Cardiac fibroblast (primary cell): ENCODE measurements around the gene SLFN12L.

Source experiments
- DNase-seq, 2 donors: peaks; one replicate each; pipeline versions ENCODE4 v3.0.0 to v3.0.0-alpha.2; 2010; ENCODE audit warnings: low read depth in 2 of 2
- H3K4me3 ChIP-seq, 2 donors: replicated peaks in 1 of 2; 1 replicate in 1 of 2; 2 replicates in 1 of 2; pipeline ENCODE4 v1.5.1; 2011; ENCODE audit warnings: low read depth in 2 of 2, low read length in 2 of 2, mild to moderate bottlenecking in 2 of 2, moderate library complexity in 1 of 2
- CTCF ChIP-seq: IDR thresholded peaks from one replicate; pipeline ENCODE4 v1.5.1; 2011; ENCODE audit warnings: low read depth, mild to moderate bottlenecking, low read length, inconsistent platforms

The SLFN12L gene

GRCh38 chr17:35499548-35499947 lies 37.9 kb downstream of the SLFN12L start:
- no peak for DNase-seq
- no peak overlapping the region for H3K4me3 ChIP-seq
- TF ChIP-seq CTCF: no peak

GRCh38 chr17:35498448-35499178 lies 38.9 kb downstream of the SLFN12L start:
- DNase-seq: no peak
- TF ChIP-seq CTCF: no peak
- H3K4me3 ChIP-seq: no peak overlapping the region

GRCh38 chr17:35496451-35497290 lies 40.8 kb downstream of the SLFN12L start:
- TF ChIP-seq CTCF: no peak
- DNase-seq: no peak
- no peak overlapping the region for H3K4me3 ChIP-seq

- no peak for DNase-seq
- TF ChIP-seq CTCF: no peak
- H3K4me3 ChIP-seq: no peak overlapping the region
Observed at GRCh38 chr17:35493040-35493439, 44.4 kb downstream of the SLFN12L start.

GRCh38 chr17:35491417-35491816 lies 46.1 kb downstream of the SLFN12L start:
- H3K4me3 ChIP-seq: no peak overlapping the region
- TF ChIP-seq CTCF: no peak

GRCh38 chr17:35489944-35490343 lies 47.5 kb downstream of the SLFN12L start:
- no peak for TF ChIP-seq CTCF
- no peak overlapping the region for H3K4me3 ChIP-seq
- DNase-seq: no peak

More at GRCh38 chr17:35491417-35491816, 46.1 kb downstream of the SLFN12L start:
- DNase-seq: no peak
